Stimulated activated naive CD8-positive, alpha-beta T cell treated with anti-CD3 and anti-CD28 coated beads, Interleukin-15, Interleukin-2, amounts not matched to agents 100 ng/mL and 50 ng/mL, for 24 hours (primary cell): Measurements from ENCODE around the gene ARAP2.

Source experiments
- H3K27ac Mint-ChIP-seq: one replicate; pipeline ENCODE4 v1.8.0; 2021; ENCODE audit warnings: mild to moderate bottlenecking, mixed read lengths
- H3K27me3 Mint-ChIP-seq: one replicate; pipeline ENCODE4 v1.8.0; 2021; ENCODE audit warnings: mixed read lengths
- H3K36me3 Mint-ChIP-seq: one replicate; pipeline ENCODE4 v1.8.0; 2021; ENCODE audit warnings: low read depth, mixed read lengths
- H3K4me1 Mint-ChIP-seq: one replicate; pipeline ENCODE4 v1.8.0; 2021; ENCODE audit warnings: low read depth, mixed read lengths
- H3K4me3 Mint-ChIP-seq: one replicate; pipeline ENCODE4 v1.8.0; 2021; ENCODE audit warnings: mild to moderate bottlenecking, mixed read lengths
- H3K9me3 Mint-ChIP-seq: one replicate; pipeline ENCODE4 v1.8.0; 2021; ENCODE audit warnings: mixed read lengths

The ARAP2 gene

DNA sequence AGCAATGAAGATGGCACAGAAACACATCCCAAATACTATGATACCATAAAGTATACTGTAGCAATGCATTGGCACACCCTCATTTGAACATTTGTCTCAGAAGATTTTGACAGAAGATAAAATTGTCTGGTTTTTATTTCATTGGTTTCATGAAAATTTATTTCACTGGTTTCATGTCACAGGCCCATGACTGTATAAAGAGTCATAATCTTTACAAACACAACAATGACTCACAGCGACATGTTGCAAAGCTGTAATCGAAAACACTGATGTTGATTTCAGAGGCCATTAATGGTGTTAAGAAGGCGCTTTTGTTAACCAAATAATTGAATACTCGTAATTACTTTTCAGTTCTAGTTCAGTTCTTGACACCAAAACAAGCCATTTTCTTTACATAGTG is 29.0 kb upstream of the ARAP2 start:
- no peak overlapping the region for H3K27ac Mint-ChIP-seq
- H3K36me3 Mint-ChIP-seq, result no peaks in the 10 kb centered on the region
- H3K27me3 Mint-ChIP-seq, result no peaks in the 10 kb centered on the region
- peaks cover 30% of the 10 kb centered on the region for H3K4me1 Mint-ChIP-seq
- no peak overlapping the region for H3K4me3 Mint-ChIP-seq
- no peaks in the 10 kb centered on the region for H3K9me3 Mint-ChIP-seq

DNA sequence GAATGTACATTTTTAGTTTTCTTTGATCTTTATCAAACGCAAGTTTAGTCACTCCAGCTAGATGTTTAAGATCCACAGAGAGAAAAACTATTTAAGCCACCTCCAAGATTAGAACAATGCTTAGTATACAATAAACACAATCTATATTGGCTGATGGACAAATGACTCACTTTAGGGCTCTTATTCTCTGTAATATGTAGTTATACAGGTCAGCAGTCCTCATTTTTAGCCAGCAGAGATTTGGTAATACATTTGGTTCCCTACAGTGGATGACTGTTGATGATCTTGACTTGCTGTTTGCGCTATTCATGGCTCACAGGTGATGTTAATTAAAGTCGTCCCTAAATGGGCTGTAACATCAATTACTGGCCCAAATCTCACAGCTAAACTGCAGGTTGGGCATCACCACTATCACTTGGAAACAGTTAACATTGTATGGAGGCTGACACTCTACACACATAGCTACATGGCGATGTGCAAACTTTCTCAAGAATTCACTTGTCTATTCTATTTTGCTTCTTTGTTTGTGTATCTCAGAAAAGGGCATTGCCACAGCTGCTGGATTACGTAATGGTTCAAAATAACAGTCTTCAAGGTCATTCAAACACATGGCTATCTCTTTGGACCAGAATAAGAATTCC is 25.3 kb upstream of the ARAP2 start:
- Mint-ChIP-seq H3K27ac (peak overlapping the region; percentile 54), H3K36me3 (no peaks in the 10 kb centered on the region), H3K4me1 (peaks cover 40% of the 10 kb centered on the region), H3K4me3 (no peak overlapping the region), H3K9me3 (no peaks in the 10 kb centered on the region), H3K27me3 (no peaks in the 10 kb centered on the region)

DNA sequence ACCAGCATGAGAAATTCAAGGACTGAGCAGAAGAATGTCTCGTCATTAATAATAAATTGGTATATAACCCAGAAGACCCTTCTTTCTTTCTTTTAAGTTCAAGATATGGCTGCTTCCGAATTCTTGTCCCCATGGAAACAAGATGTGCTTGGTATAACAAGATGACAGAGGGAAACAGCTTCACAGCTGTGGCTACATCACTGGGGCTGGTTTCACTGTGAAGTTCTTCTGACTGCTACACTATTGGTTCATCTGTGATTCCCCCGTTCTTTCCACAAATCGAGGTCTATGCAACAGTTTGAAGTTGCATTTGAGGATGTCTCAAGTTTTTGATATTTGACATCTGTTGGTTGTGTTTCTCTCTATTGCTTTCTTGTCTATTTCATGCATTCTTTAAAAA is 24.8 kb upstream of the ARAP2 start:
- no peaks in the 10 kb centered on the region for H3K36me3 Mint-ChIP-seq
- H3K9me3 Mint-ChIP-seq, result no peaks in the 10 kb centered on the region
- peaks cover 45% of the 10 kb centered on the region for H3K4me1 Mint-ChIP-seq
- no peaks in the 10 kb centered on the region for H3K27me3 Mint-ChIP-seq
- no peak overlapping the region for H3K4me3 Mint-ChIP-seq
- peak overlapping the region; percentile 54 for H3K27ac Mint-ChIP-seq

DNA sequence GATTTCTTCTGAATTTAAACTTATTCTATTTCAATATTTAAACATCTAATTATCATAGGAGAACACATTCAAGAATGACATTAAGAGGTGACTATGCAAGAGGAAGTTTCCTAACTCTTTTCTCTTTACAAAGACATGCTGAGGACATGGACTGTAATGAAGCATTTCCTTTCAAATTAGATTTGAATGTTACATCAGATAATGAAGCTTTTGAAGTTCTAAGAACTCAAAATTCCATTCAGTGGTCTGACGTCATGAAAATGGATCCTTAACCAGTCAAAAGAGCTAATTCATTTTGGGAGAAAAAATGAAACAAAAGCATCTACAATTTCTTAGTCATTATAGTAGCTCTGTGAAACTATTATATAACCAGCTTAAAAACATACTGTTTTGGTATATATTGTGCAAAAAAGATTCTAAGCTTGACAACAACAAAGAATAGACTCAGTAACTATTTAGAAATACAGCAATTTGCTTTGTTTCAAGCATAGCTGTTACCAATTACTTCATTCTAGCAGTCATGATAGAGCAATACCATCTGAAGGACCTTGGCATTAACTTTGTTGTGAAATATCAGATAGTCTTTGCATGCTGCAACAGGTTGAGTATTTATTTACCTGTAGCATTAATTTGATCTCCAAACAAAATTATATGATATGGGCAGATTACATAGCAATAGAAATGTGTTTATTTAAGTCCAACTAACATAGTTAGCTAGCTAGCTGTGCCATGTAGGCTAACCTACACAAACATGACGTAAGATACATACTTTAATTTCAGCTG is 23.4 kb upstream of the ARAP2 start:
- Mint-ChIP-seq H3K27ac (peak overlapping the region; percentile 11), H3K27me3 (no peaks in the 10 kb centered on the region), H3K36me3 (no peaks in the 10 kb centered on the region), H3K4me3 (no peak overlapping the region), H3K9me3 (no peaks in the 10 kb centered on the region), H3K4me1 (peaks cover 49% of the 10 kb centered on the region)

DNA sequence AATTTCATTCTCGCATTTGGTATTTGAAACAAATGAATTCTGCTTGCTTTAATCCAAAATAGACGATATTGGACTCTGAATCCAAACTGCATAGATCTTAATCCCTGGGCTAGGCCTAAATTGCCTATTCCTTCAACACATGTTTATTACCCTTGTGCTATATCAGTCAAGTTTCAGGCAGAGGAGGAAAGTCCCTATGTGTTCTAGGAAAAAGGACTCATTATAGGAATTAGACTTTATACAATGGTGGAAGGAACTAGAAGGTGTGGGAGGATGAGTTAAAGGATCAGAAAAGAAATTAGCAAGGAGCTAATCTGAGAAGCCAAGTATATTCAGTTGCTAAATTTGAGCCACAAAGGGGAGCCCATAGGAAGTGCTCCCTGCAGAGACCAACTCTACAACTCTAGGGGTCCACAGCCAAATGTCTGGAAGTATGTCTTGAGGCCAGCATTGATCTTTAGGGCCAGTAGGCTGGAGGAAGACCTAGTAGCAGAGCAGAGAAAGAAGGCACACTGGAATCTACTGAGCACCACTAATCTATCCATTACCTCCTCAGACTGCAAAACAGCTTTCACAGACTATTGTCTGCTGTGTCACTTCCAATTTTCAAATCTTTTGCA is 20.0 kb upstream of the ARAP2 start:
- no peaks in the 10 kb centered on the region for H3K27me3 Mint-ChIP-seq
- peaks cover 43% of the 10 kb centered on the region for H3K4me1 Mint-ChIP-seq
- H3K36me3 Mint-ChIP-seq, result no peaks in the 10 kb centered on the region
- no peak overlapping the region for H3K4me3 Mint-ChIP-seq
- peak overlapping the region; percentile 43 for H3K27ac Mint-ChIP-seq
- no peaks in the 10 kb centered on the region for H3K9me3 Mint-ChIP-seq

DNA sequence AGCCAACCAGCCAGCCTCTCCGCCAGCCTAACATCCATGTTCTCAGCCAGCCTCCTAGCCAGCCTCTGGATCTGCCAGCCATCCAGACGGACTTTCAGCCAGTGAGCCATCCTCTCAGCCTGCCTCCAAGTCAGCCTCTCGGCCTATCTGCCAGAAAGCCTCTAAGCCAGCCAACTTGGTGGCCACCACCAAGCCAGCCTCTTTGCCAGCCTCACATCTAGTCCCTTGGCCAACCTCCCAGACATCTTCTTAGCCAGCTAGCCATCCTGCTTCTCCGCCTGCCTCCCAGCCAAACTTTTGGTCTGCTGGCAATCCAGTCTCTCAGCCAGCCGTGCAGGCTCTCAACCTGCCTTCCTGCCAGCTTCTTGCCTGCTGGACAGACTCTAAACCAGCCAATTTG is 16.4 kb upstream of the ARAP2 start:
- no peaks in the 10 kb centered on the region for H3K27me3 Mint-ChIP-seq
- H3K4me1 Mint-ChIP-seq, result peaks cover 29% of the 10 kb centered on the region
- H3K36me3 Mint-ChIP-seq, result no peaks in the 10 kb centered on the region
- no peak overlapping the region for H3K27ac Mint-ChIP-seq
- H3K4me3 Mint-ChIP-seq, result no peak overlapping the region
- no peaks in the 10 kb centered on the region for H3K9me3 Mint-ChIP-seq

DNA sequence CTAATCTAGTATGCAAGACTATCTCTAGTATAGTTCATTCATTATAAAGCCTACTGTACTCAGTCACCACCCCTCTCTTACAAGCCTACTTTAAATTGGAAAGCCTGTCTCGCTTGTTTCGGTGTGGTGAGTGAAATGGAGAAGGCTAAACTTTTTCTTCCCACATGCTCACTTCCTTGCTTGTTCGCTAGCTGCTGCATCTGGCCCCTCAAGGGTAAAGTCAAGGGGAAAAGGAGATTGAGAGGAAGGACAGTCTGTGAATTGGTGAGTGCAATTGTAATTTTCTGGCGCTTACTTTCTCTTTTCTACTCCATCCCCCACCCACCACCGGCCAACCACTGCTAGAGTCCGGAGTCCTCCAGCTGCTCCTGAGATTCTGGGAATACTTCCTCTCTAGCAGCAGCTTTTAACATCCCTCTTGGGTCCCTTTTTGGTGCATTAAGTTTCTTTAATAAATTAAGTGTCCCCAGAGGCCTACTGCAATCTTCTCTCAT is 12.1 kb upstream of the ARAP2 start:
- H3K4me3 Mint-ChIP-seq, result peak overlapping the region; percentile 75
- peaks cover 51% of the 10 kb centered on the region for H3K4me1 Mint-ChIP-seq
- H3K27ac Mint-ChIP-seq, result peak overlapping the region; percentile 93
- no peaks in the 10 kb centered on the region for H3K27me3 Mint-ChIP-seq
- H3K9me3 Mint-ChIP-seq, result no peaks in the 10 kb centered on the region
- H3K36me3 Mint-ChIP-seq, result no peaks in the 10 kb centered on the region

DNA sequence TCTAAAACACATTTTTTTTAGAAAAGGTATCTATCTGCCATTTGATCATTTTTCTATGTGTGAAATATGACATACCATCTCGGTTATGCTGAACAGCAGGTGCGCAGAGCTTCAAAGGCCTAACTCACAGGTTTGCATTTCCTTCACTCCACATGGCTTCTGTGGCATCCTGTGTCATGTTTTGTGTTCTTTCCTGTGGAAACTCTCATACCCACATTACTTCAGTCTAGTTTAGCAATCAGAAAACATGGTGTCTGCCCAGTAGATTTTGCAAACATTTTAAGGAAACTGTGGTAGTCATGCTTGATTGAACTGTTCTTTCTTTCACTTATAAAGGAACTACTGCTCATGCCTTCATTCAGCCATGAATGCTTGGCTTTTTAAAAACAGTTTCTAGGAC is 11.3 kb upstream of the ARAP2 start:
- Mint-ChIP-seq H3K4me3 (peak overlapping the region; percentile 78), H3K27me3 (no peaks in the 10 kb centered on the region), H3K4me1 (peaks cover 54% of the 10 kb centered on the region), H3K9me3 (no peaks in the 10 kb centered on the region), H3K36me3 (no peaks in the 10 kb centered on the region), H3K27ac (peak overlapping the region; percentile 93)

DNA sequence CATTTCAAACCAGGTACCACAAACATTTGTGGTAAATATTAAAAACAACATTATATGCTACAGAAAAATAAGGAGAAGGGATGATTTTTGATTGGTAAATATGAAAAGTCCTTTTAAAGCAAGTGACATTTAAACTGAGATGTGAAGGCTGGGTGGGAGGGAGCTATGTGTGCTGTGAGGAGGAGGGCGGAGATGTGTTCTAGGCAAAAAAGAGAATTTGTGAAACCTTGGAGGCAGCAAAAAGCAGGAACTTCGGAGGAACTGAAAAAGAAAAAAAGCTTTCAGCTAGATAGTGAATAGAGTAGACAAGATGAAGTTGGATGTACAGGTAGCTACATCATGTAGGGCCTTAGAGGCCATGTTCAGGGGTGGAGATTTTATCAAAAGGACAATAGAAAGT is 10.1 kb upstream of the ARAP2 start:
- Mint-ChIP-seq H3K27ac (no peak overlapping the region), H3K9me3 (no peaks in the 10 kb centered on the region), H3K4me1 (peaks cover 55% of the 10 kb centered on the region), H3K36me3 (no peaks in the 10 kb centered on the region), H3K4me3 (no peak overlapping the region), H3K27me3 (no peaks in the 10 kb centered on the region)

DNA sequence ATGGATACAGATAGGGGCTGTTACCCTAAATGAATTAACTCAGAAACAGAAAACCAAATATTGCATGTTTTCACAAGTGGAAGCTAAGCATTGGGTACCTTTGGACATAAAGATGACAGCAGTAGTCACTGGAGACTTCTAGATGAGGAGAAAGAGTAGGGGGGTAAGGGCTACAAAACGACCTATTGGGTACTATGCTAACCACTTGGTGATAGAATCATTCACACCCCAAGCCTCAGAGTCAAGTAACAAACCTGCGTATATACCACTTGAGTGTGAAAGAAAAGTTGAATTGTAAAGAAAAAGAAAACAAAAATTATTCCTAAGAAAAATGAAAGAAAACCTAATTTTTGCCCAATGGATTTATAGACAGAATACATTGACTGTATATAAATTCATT is 7.7 kb upstream of the ARAP2 start:
- Mint-ChIP-seq H3K36me3 (no peaks in the 10 kb centered on the region), H3K27ac (no peak overlapping the region), H3K4me3 (no peak overlapping the region), H3K27me3 (no peaks in the 10 kb centered on the region), H3K4me1 (peaks cover 59% of the 10 kb centered on the region), H3K9me3 (no peaks in the 10 kb centered on the region)

DNA sequence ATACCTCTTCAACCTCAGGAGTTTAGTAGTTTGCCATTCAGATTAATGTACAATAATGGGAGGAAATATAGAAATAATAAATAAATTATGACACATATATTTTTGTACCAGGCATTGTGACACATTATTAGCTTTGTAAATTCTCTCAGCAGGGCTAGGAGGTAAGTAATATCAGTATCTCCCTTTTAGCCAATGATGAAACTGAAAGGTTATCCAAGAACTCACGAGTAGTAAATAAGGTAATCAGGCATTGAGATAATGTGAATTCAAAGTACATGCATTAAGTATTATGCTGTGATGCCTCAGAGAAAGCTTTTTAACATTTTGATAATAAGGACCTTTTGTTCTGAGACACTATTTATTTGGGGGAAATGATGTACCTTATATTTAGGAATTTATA is 5.3 kb upstream of the ARAP2 start:
- no peaks in the 10 kb centered on the region for H3K36me3 Mint-ChIP-seq
- H3K4me3 Mint-ChIP-seq, result no peak overlapping the region
- no peaks in the 10 kb centered on the region for H3K27me3 Mint-ChIP-seq
- no peaks in the 10 kb centered on the region for H3K9me3 Mint-ChIP-seq
- H3K27ac Mint-ChIP-seq, result no peak overlapping the region
- H3K4me1 Mint-ChIP-seq, result peaks cover 48% of the 10 kb centered on the region

DNA sequence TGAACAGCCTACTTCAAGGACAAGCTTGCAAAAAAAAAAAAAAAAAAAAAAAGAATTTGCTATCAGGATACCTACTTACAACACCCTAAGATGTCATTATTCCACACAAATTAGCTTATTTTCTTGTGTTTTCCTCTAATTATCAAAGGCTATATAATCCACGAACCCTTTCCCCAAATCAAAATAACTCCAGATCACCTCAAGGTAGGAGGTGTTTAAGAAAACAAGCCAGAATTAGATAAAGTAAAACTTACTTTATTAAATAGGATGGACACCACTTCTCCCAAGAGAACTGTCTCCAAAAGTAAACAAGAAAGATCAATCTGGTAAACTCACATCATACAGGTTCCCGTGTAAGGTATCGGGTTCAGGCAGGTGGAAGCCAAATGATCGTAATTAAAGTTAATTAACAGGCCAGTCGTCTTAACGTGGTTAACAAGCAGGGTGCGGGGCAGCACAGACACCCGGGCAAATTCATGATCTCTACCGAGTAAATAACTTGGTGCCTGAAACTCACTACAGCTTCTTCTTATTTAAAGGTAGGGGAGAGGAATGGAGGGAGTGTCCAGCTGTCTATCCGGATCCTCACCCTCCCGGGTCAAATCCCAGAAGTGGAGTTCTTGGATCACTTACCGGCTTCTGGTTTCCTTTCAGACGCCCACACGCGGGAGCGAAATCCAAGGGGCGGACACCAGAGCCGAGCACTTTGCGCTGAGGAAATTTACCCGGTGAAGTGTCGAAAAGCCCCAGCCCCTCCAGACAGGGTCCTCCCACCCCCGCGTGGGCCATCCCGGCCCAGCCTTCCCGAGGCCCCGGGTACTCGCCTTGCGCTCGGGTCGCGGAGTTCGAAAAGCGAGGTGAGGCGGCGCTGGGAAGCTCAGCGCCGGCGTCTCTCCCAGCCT is 708 bp downstream of the ARAP2 start:
- H3K36me3 Mint-ChIP-seq, result peaks cover 14% of the 10 kb centered on the region
- no peaks in the 10 kb centered on the region for H3K27me3 Mint-ChIP-seq
- H3K4me3 Mint-ChIP-seq, result peak overlapping the region; percentile 83
- H3K9me3 Mint-ChIP-seq, result peaks cover 3% of the 10 kb centered on the region
- H3K4me1 Mint-ChIP-seq, result peaks cover 51% of the 10 kb centered on the region
- peak overlapping the region; percentile 64 for H3K27ac Mint-ChIP-seq

DNA sequence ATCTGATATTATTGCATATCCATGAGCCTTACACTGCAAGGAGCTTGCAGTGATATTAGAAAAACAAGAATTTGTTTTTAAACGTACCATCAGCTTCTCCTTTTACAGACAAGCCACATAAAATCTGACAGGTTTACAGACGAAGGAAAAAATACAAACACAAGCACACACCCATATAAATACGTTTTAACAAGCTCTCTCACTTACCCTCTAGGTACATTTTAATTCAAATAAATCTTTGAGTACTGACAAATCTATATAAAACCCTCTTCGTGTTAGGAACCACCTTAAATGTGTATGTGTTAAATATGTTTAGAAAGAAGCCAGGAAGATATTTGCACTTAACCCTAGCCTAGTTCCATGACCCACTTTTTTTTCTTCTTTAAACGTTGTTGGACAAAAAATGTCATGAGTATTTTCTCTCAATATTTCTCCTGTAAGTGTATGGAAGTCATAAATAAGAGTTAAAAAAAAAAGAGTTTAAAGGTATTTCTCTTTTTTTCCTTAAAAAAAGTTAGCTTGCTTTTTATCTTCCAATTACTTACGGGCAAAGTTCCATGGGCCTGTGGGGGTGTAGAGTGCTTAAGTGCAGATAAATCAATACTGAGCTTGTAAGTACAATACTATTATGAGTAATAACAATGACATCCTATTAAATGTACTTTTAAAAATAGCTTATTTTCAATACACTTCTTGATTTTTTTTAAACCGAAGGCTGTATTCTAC is 1.5 kb downstream of the ARAP2 start:
- Mint-ChIP-seq H3K27me3 (no peaks in the 10 kb centered on the region), H3K27ac (peak overlapping the region; percentile 72), H3K4me3 (peak overlapping the region; percentile 83), H3K4me1 (peaks cover 60% of the 10 kb centered on the region), H3K36me3 (peaks cover 22% of the 10 kb centered on the region), H3K9me3 (peaks cover 7% of the 10 kb centered on the region)

DNA sequence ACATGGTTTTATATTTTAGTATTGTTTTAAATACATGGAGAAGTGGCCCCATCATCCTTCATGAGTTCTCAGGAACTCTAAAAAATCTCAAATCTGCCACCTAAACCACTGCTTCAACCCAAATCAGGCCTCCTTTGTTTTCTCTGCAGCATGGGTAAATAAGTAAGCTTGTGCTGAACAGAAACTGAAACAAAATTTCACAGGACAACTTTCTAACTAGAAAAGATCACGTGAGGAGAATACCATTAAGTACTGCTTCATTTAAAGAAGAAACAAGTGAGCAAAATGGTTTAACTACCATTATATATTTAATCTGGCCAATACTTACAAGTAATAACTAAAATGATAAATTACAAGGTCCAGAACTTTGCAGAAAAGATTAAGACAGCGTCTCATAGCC is 2.5 kb downstream of the ARAP2 start:
- H3K4me3 Mint-ChIP-seq, result peak overlapping the region; percentile 83
- H3K27me3 Mint-ChIP-seq, result no peaks in the 10 kb centered on the region
- H3K4me1 Mint-ChIP-seq, result peaks cover 70% of the 10 kb centered on the region
- peaks cover 8% of the 10 kb centered on the region for H3K9me3 Mint-ChIP-seq
- peaks cover 30% of the 10 kb centered on the region for H3K36me3 Mint-ChIP-seq
- peak overlapping the region; percentile 54 for H3K27ac Mint-ChIP-seq
